Esophagus muscularis mucosa (tissue), 4 donors: ENCODE data around the gene SAMD9L. TPM values are rescaled to one million over a fixed set of nuclear protein-coding genes. Genes with fewer than 3 reads are reported as not detected.

Experiments used
- DNase-seq: peaks from one replicate; pipeline ENCODE4 v3.0.0-alpha.2; 2017; ENCODE audit errors: extremely low spot score
- H3K27ac ChIP-seq, 4 donors: fragments of 200-600 bp; sonication (generic); replicated peaks in 1 of 4; 1 replicate in 3 of 4; 2 replicates in 1 of 4; pipeline ENCODE4 v1.5.1; 2016 to 2019; ENCODE audit warnings: mild to moderate bottlenecking in 1 of 4
- H3K27me3 ChIP-seq, 4 donors: fragments of 200-600 bp; sonication (generic); one replicate each; pipeline versions ENCODE4 v1.5.1 to v1.6.0; 2016 to 2019
- H3K36me3 ChIP-seq, 4 donors: fragments of 200-600 bp; sonication (generic); one replicate each; pipeline ENCODE4 v1.5.1; 2016 to 2019
- H3K4me1 ChIP-seq, 4 donors: fragments of 200-600 bp; sonication (generic); one replicate each; pipeline ENCODE4 v1.5.1; 2016 to 2019
- H3K4me3 ChIP-seq, 4 donors: fragments of 200-600 bp; sonication (generic); 1 replicate in 2 of 4; 2 replicates in 2 of 4; pipeline ENCODE4 v1.5.1; 2016 to 2019; ENCODE audit warnings: mild to moderate bottlenecking in 4 of 4, moderate library complexity in 1 of 4
- H3K9me3 ChIP-seq, 4 donors: fragments of 200-600 bp; sonication (generic); 1 replicate in 3 of 4; 2 replicates in 1 of 4; pipeline ENCODE4 v1.5.1; 2016 to 2019
- CTCF ChIP-seq, 3 experiments: fragments of 200-600 bp in 2 of 3; fragments of 450-650 bp in 1 of 3; sonication (generic) in 2 of 3; IDR thresholded peaks; one replicate each; pipeline ENCODE4 v1.5.1; 2017 to 2019; ENCODE audit warnings: antibody characterized with exemption in 3 of 3, mild to moderate bottlenecking in 2 of 3, moderate library complexity in 1 of 3
- EP300 ChIP-seq: sonication (generic); formaldehyde crosslinking; IDR thresholded peaks from one replicate; pipeline ENCODE4 v1.6.1; 2017; ENCODE audit warnings: antibody characterized with exemption
- POLR2A ChIP-seq: fragments of 450-650 bp; IDR thresholded peaks from one replicate; pipeline ENCODE4 v1.6.1; 2017; ENCODE audit warnings: antibody characterized with exemption, moderate library complexity, mild to moderate bottlenecking, low read depth
- POLR2AphosphoS5 ChIP-seq, 2 donors: sonication (generic); formaldehyde crosslinking; IDR thresholded peaks; one replicate each; pipeline ENCODE4 v1.6.1; 2017; ENCODE audit warnings: antibody characterized with exemption in 2 of 2
- WGBS: methylation state at CpG from one replicate; pipeline ENCODE4 v1.1.5; 2018; 5-methylcytosine and 5-hydroxymethylcytosine counted together
- intact Hi-C: fragments of 100-400 bp; cut with DNase I; formaldehyde crosslinking; loops from one replicate; pipeline ENCODE4 v1.15.1; 2023
- total RNA-seq, 4 donors: library from RNA; depleted of rRNA; stranded (reverse); fragments of >200 nt; gene quantifications; one replicate each; pipeline versions ENCODE4 v1.1.0 to v1.2.1, GENCODE V29; 2016

Gene SAMD9L
- total RNA-seq, 4 donors from 2014 or later = 3.7 to 6.6 (median 5.0) TPM

GRCh38 chr7:93175219-93175618 lies 27.0 kb upstream of the SAMD9L start:
- TF ChIP-seq CTCF (IDR thresholded peaks at IDR 0.05) = no peak
- 91% methylated on average over 2 of the region's 2 CpGs for WGBS
- Histone ChIP-seq H3K4me3 (no peak overlapping the region), H3K27ac (no peak overlapping the region), H3K27me3 (no peaks in the 10 kb centered on the region), H3K36me3 (no peaks in the 10 kb centered on the region), H3K9me3 (peaks cover 0 to 23% (median 11%) of the 10 kb centered on the region in 4 donors), H3K4me1 (no peaks in the 10 kb centered on the region)
- no peak for DNase-seq
- intact Hi-C loops = no loop called here

GRCh38 chr7:93172683-93173082 lies 24.5 kb upstream of the SAMD9L start:
- WGBS = 54% methylated on average over 2 of the region's 2 CpGs
- no peak for DNase-seq
- no peaks in the 10 kb centered on the region for H3K36me3 ChIP-seq
- intact Hi-C loops = no loop called here
- no peak for TF ChIP-seq POLR2AphosphoS5 (IDR thresholded peaks at IDR 0.05)
- no peak for TF ChIP-seq POLR2A
- no peak for TF ChIP-seq CTCF (IDR thresholded peaks at IDR 0.05)
- no peak for TF ChIP-seq EP300
- H3K4me3 ChIP-seq = no peak overlapping the region
- H3K4me1 ChIP-seq = no peaks in the 10 kb centered on the region
- no peaks in the 10 kb centered on the region for H3K27me3 ChIP-seq
- H3K9me3 ChIP-seq = peaks cover 0 to 32% (median 11%) of the 10 kb centered on the region in 4 donors
- H3K27ac ChIP-seq = no peak overlapping the region

- WGBS = 52% methylated on average over 2 of the region's 2 CpGs
- Histone ChIP-seq H3K27me3 (no peaks in the 10 kb centered on the region), H3K4me1 (no peaks in the 10 kb centered on the region), H3K9me3 (peaks cover 0 to 32% (median 11%) of the 10 kb centered on the region in 4 donors), H3K27ac (no peak overlapping the region), H3K4me3 (no peak overlapping the region), H3K36me3 (no peaks in the 10 kb centered on the region)
- TF ChIP-seq POLR2AphosphoS5 (IDR thresholded peaks at IDR 0.05) (no peak), EP300 (no peak), POLR2A (no peak), CTCF (IDR thresholded peaks at IDR 0.05) (no peak)
- DNase-seq = no peak
- intact Hi-C loops = no loop called here
Measured at GRCh38 chr7:93171606-93172226, 23.5 kb upstream of the SAMD9L start.

- DNase-seq = no peak
- TF ChIP-seq CTCF (IDR thresholded peaks at IDR 0.05) (no peak), POLR2A (no peak), EP300 (no peak), POLR2AphosphoS5 (IDR thresholded peaks at IDR 0.05) (no peak)
- Histone ChIP-seq H3K4me3 (no peak overlapping the region), H3K9me3 (peaks cover 0 to 20% (median 0%) of the 10 kb centered on the region in 4 donors), H3K27ac (no peak overlapping the region), H3K27me3 (no peaks in the 10 kb centered on the region), H3K4me1 (no peaks in the 10 kb centered on the region), H3K36me3 (no peaks in the 10 kb centered on the region)
- WGBS = 69% methylated on average over 1 of the region's 1 CpG
- intact Hi-C loops = no loop called here
Measured at GRCh38 chr7:93165447-93165846, 17.3 kb upstream of the SAMD9L start.

- peaks cover 0 to 13% (median 0%) of the 10 kb centered on the region in 4 donors for H3K9me3 ChIP-seq
- TF ChIP-seq EP300 (no peak), POLR2A (no peak)
- H3K27me3 ChIP-seq = no peaks in the 10 kb centered on the region
- DNase-seq = no peak
- WGBS = 86% methylated on average over 2 of the region's 2 CpGs
- intact Hi-C loops = no loop called here
- no peaks in the 10 kb centered on the region for H3K36me3 ChIP-seq
- no peak overlapping the region for H3K4me3 ChIP-seq
- no peaks in the 10 kb centered on the region for H3K4me1 ChIP-seq
- no peak overlapping the region for H3K27ac ChIP-seq
Measured at GRCh38 chr7:93164766-93165165, 16.6 kb upstream of the SAMD9L start.
